Natural killer cell (primary cell): ENCODE results near the gene SF3B3. TPM values are rescaled to one million over a fixed set of nuclear protein-coding genes. Genes with fewer than 3 reads are reported as not detected.

Experiments used
- ATAC-seq, 3 donors: fragments of 150-1000 bp in 2 of 3; fragments of 200-7000 bp in 1 of 3; cut with Tn5 transposase; 1 replicate in 1 of 3; 2 replicates in 2 of 3; pipeline ENCODE4 v1.10.0; 2021; ENCODE audit warnings: mild to moderate bottlenecking in 2 of 3, moderate library complexity in 2 of 3
- DNase-seq, 2 donors: peaks; one replicate each; pipeline versions ENCODE4 v3.0.0 to v3.0.0-alpha.2; 2013 to 2021; ENCODE audit warnings: mixed read lengths in 1 of 2
- H3K27ac ChIP-seq: one replicate; pipeline ENCODE4 v1.5.1; 2013; ENCODE audit warnings: mild to moderate bottlenecking, low read length
- H3K27me3 ChIP-seq: one replicate; pipeline ENCODE4 v1.6.1; 2013; ENCODE audit warnings: low read length; ENCODE audit not compliant: control insufficient read depth, insufficient read depth
- H3K36me3 ChIP-seq: one replicate; pipeline ENCODE4 v1.6.1; 2013; ENCODE audit warnings: low read length; ENCODE audit not compliant: control insufficient read depth, insufficient read depth
- H3K4me1 ChIP-seq: one replicate; pipeline ENCODE4 v1.6.1; 2013; ENCODE audit warnings: low read length; ENCODE audit not compliant: control insufficient read depth, insufficient read depth
- H3K4me3 ChIP-seq: one replicate; pipeline ENCODE4 v1.5.1; 2013; ENCODE audit warnings: low read length
- H3K9me3 ChIP-seq: one replicate; pipeline ENCODE4 v1.6.1; 2013; ENCODE audit warnings: low read length; ENCODE audit not compliant: control insufficient read depth, insufficient read depth
- H3K27ac Mint-ChIP-seq, 2 donors: one replicate each; pipeline ENCODE4 v1.8.0; 2022; ENCODE audit warnings: mild to moderate bottlenecking in 2 of 2, mixed read lengths in 2 of 2, moderate library complexity in 1 of 2
- H3K27me3 Mint-ChIP-seq, 2 donors: one replicate each; pipeline ENCODE4 v1.8.0; 2022; ENCODE audit warnings: low read depth in 2 of 2, mixed read lengths in 2 of 2
- H3K36me3 Mint-ChIP-seq: one replicate; pipeline ENCODE4 v1.8.0; 2022; ENCODE audit warnings: mixed read lengths
- H3K4me1 Mint-ChIP-seq, 2 donors: one replicate each; pipeline ENCODE4 v1.8.0; 2022; ENCODE audit warnings: mixed read lengths in 2 of 2
- H3K4me3 Mint-ChIP-seq: one replicate; pipeline ENCODE4 v1.8.0; 2022; ENCODE audit warnings: mild to moderate bottlenecking, moderate library complexity, mixed read lengths
- H3K9me3 Mint-ChIP-seq, 2 donors: one replicate each; pipeline ENCODE4 v1.8.0; 2022; ENCODE audit warnings: mixed read lengths in 2 of 2
- CTCF ChIP-seq: fragments of 200-600 bp; IDR thresholded peaks from one replicate; pipeline ENCODE4 v1.8.0; 2022; ENCODE audit warnings: antibody characterized with exemption
- WGBS: methylation state at CpG from one replicate; pipeline ENCODE4 v1.1.7; 2013; ENCODE audit warnings: missing lambda C conversion rate; ENCODE audit not compliant: insufficient coverage; 5-methylcytosine and 5-hydroxymethylcytosine counted together
- intact Hi-C: fragments of 100-400 bp; cut with micrococcal nuclease; formaldehyde crosslinking; loops from one replicate; pipeline ENCODE4 v1.14.2; 2022
- total RNA-seq, 4 donors: library from RNA; stranded (reverse); fragments of 120-200 nt in 1 of 4; gene quantifications; one replicate each; pipeline versions ENCODE4 v1.2.3 to v1.2.4, GENCODE V29; 2013 to 2022

SF3B3 gene
- total RNA-seq, 3 donors from 2014 or later (not counting 1 experiment from before 2014, with no cell fraction given): 164 to 220 (median 173) TPM

- Mint-ChIP-seq H3K4me3 (no peak overlapping the region), H3K27me3 (peaks cover 0 to 5% of the 10 kb centered on the region in 2 donors), H3K4me1 (no peaks in the 10 kb centered on the region), H3K9me3 (no peaks in the 10 kb centered on the region), H3K27ac (no peak overlapping the region), H3K36me3 (no peaks in the 10 kb centered on the region)
- DNase-seq: no peak
- Histone ChIP-seq H3K4me3 (no peak overlapping the region), H3K27me3 (no peaks in the 10 kb centered on the region), H3K27ac (no peak overlapping the region), H3K4me1 (no peaks in the 10 kb centered on the region), H3K9me3 (no peaks in the 10 kb centered on the region), H3K36me3 (no peaks in the 10 kb centered on the region)
- TF ChIP-seq CTCF: no peak
- no peak for ATAC-seq
- intact Hi-C loops: no loop called here
- 78% methylated on average over 3 of the region's 3 CpGs for WGBS
Measured at GRCh38 chr16:70600730-70601129, 77.1 kb downstream of the SF3B3 start.

- Histone ChIP-seq H3K27ac (no peak overlapping the region), H3K4me1 (no peaks in the 10 kb centered on the region), H3K36me3 (no peaks in the 10 kb centered on the region), H3K27me3 (no peaks in the 10 kb centered on the region), H3K9me3 (no peaks in the 10 kb centered on the region), H3K4me3 (no peak overlapping the region)
- ATAC-seq (no peak), DNase-seq (no peak)
- H3K4me1 Mint-ChIP-seq: no peaks in the 10 kb centered on the region
- no peaks in the 10 kb centered on the region for H3K9me3 Mint-ChIP-seq
- H3K27ac Mint-ChIP-seq: no peak overlapping the region
- TF ChIP-seq CTCF: no peak
- H3K27me3 Mint-ChIP-seq: peaks cover 0 to 5% of the 10 kb centered on the region in 2 donors
- H3K36me3 Mint-ChIP-seq: no peaks in the 10 kb centered on the region
- no peak overlapping the region for H3K4me3 Mint-ChIP-seq
- 75% methylated on average over 8 of the region's 8 CpGs for WGBS
- intact Hi-C loops: no loop called here
Measured at GRCh38 chr16:70601576-70602575, 78.3 kb downstream of the SF3B3 start.

DNA sequence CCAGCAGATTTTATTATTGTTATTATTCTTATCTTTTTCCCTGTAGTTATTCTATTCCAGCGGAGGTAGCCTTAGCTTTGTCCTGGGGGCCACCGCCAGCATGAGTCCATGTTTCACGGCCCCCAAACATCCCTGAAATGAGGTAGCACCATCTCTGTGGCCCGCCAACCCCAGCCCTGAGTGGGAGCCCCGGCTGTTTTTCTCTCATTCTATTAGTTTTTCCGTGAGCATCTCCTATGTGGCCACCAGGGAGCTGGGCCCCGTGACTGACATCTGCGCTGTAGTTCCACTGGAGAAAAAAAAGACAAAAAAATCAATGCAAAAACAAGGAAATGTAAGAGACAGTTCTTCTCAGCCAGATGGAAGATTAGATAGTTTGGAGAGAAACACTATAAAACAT, 79.2 kb downstream of the SF3B3 start:
- no peak overlapping the region for H3K4me3 Mint-ChIP-seq
- WGBS: 85% methylated on average over 8 of the region's 8 CpGs
- Histone ChIP-seq H3K27me3 (no peaks in the 10 kb centered on the region), H3K27ac (no peak overlapping the region), H3K4me3 (no peak overlapping the region), H3K9me3 (no peaks in the 10 kb centered on the region), H3K4me1 (no peaks in the 10 kb centered on the region), H3K36me3 (no peaks in the 10 kb centered on the region)
- DNase-seq: no peak
- no peak for TF ChIP-seq CTCF
- H3K27me3 Mint-ChIP-seq: peaks cover 0 to 5% of the 10 kb centered on the region in 2 donors
- intact Hi-C loops: no loop called here
- H3K27ac Mint-ChIP-seq: no peak overlapping the region
- ATAC-seq: no peak
- no peaks in the 10 kb centered on the region for H3K9me3 Mint-ChIP-seq
- no peaks in the 10 kb centered on the region for H3K4me1 Mint-ChIP-seq
- H3K36me3 Mint-ChIP-seq: no peaks in the 10 kb centered on the region
